GM12865 (cell line): ENCODE results near the gene MEFV.

Experiments used
- DNase-seq: peaks from one replicate; pipeline ENCODE4 v3.0.0; 2010; ENCODE audit warnings: low read depth
- H3K4me3 ChIP-seq: 2 replicates; pipeline ENCODE4 v1.5.1; 2011; ENCODE audit warnings: mild to moderate bottlenecking, low read depth, low read length, control low read depth
- CTCF ChIP-seq: IDR thresholded peaks from 2 replicates; pipeline ENCODE4 v1.5.1; 2011; ENCODE audit warnings: low read length, control low read depth, low read depth, inconsistent platforms; ENCODE audit not compliant: insufficient read depth; ENCODE audit errors: missing control alignments

The MEFV gene

GRCh38 chr16:3264137-3265036 lies 8.0 kb upstream of the MEFV start:
- peak; percentile 36 for TF ChIP-seq CTCF
- peak overlapping the region; percentile 67 for H3K4me3 ChIP-seq
- DNase-seq: peak; percentile 99

GRCh38 chr16:3262517-3262916 lies 6.1 kb upstream of the MEFV start:
- TF ChIP-seq CTCF: no peak
- no peak overlapping the region for H3K4me3 ChIP-seq
- DNase-seq: no peak

- DNase-seq: no peak
- no peak for TF ChIP-seq CTCF
- H3K4me3 ChIP-seq: no peak overlapping the region
Observed at GRCh38 chr16:3259836-3260235, 3.4 kb upstream of the MEFV start.

GRCh38 chr16:3256866-3257465 lies 533 bp upstream of the MEFV start:
- TF ChIP-seq CTCF: no peak
- DNase-seq: no peak
- no peak overlapping the region for H3K4me3 ChIP-seq

- DNase-seq: no peak
- no peak for TF ChIP-seq CTCF
Observed at GRCh38 chr16:3254309-3254708, 2.1 kb downstream of the MEFV start.

GRCh38 chr16:3252967-3253366 lies 3.5 kb downstream of the MEFV start:
- no peak for TF ChIP-seq CTCF
- no peak for DNase-seq

More at GRCh38 chr16:3254309-3254708, 2.1 kb downstream of the MEFV start:
- no peak overlapping the region for H3K4me3 ChIP-seq

More at GRCh38 chr16:3252967-3253366, 3.5 kb downstream of the MEFV start:
- no peak overlapping the region for H3K4me3 ChIP-seq
